ENCODE results near the gene HDAC1.

GRCh38 chr1:32329931-32330466 is 38.1 kb downstream of the HDAC1 start:
- no peak for TF ChIP-seq CTCF (IDR thresholded peaks at IDR 0.05; ENCODE audit: low read depth, low read length, poor library complexity, severe bottlenecking)
- no peak for TF ChIP-seq EZH2phosphoT487 (IDR thresholded peaks at IDR 0.05; ENCODE audit: borderline replicate concordance, low read length)
